GM12878 (cell line): Measurements from ENCODE around the gene TPCN1. TPM values are rescaled to one million over a fixed set of nuclear protein-coding genes. Genes with fewer than 3 reads are reported as not detected.

Source experiments
- BHLHE40 ChIP-seq, 2 experiments: fragments of 450-650 bp in 1 of 2; IDR thresholded peaks; 2 replicates each; pipeline ENCODE4 v1.6.1; 2011 to 2017; ENCODE audit warnings: low read depth in 2 of 2, borderline replicate concordance in 1 of 2, improper control_type of control experiment in 1 of 2, low read length in 1 of 2, mild to moderate bottlenecking in 1 of 2
- BRCA1 ChIP-seq: IDR thresholded peaks from 2 replicates; pipeline ENCODE4 v1.6.1; 2011; ENCODE audit warnings: low read depth, low read length, improper control_type of control experiment
- CREM ChIP-seq: IDR thresholded peaks from 2 replicates; pipeline ENCODE4 v1.6.1; 2014; ENCODE audit warnings: antibody characterized with exemption, low read depth
- CUX1 ChIP-seq: IDR thresholded peaks from 2 replicates; pipeline ENCODE4 v1.6.1; 2012; ENCODE audit warnings: improper control_type of control experiment, low read depth, low read length; ENCODE audit not compliant: insufficient replicate concordance
- EP300 ChIP-seq, 2 experiments: fragments of 150-350 bp in 1 of 2; IDR thresholded peaks; 2 replicates each; pipeline ENCODE4 v1.6.1; 2011 to 2012; ENCODE audit warnings: low read depth in 2 of 2, low read length in 2 of 2, borderline replicate concordance in 1 of 2, improper control_type of control experiment in 1 of 2, inconsistent platforms in 1 of 2; ENCODE audit not compliant: control insufficient read depth in 1 of 2
- ETV6 ChIP-seq, 2 experiments: fragments of 450-650 bp in 1 of 2; IDR thresholded peaks in 1 of 2; conservative IDR thresholded peaks in 1 of 2; 2 replicates each; pipeline ENCODE4 v1.6.1; 2014; ENCODE audit warnings: antibody characterized with exemption in 1 of 2, borderline replicate concordance in 1 of 2, low read depth in 1 of 2, mild to moderate bottlenecking in 1 of 2, moderate library complexity in 1 of 2
- EZH2 ChIP-seq: IDR thresholded peaks from 2 replicates; pipeline ENCODE4 v1.6.1; 2012; ENCODE audit warnings: low read depth, mild to moderate bottlenecking, control low read depth, inconsistent platforms, low read length, borderline replicate concordance; ENCODE audit not compliant: control insufficient read depth
- FOXK2 ChIP-seq: fragments of 450-650 bp; IDR thresholded peaks from 2 replicates; pipeline ENCODE4 v1.6.1; 2017; ENCODE audit warnings: mild to moderate bottlenecking, moderate library complexity
- GABPA ChIP-seq: IDR thresholded peaks from 2 replicates; pipeline ENCODE4 v1.6.1; 2014; ENCODE audit warnings: antibody characterized with exemption, low read depth, mild to moderate bottlenecking, inconsistent platforms
- MEF2A ChIP-seq: IDR thresholded peaks from 2 replicates; pipeline ENCODE4 v1.6.1; 2011; ENCODE audit warnings: low read depth, mild to moderate bottlenecking, low read length, moderate library complexity; ENCODE audit not compliant: insufficient read depth
- MYB ChIP-seq: fragments of 150-350 bp; IDR thresholded peaks from 2 replicates; pipeline ENCODE4 v1.6.1; 2014; ENCODE audit warnings: mild to moderate bottlenecking, low read depth, low read length, borderline replicate concordance
- MYC ChIP-seq: IDR thresholded peaks from 2 replicates; pipeline ENCODE4 v1.6.1; 2011; ENCODE audit warnings: mild to moderate bottlenecking, low read length, moderate library complexity, inconsistent platforms; ENCODE audit not compliant: insufficient read depth, insufficient replicate concordance, insufficient read length, severe bottlenecking
- NBN ChIP-seq: fragments of 450-650 bp; IDR thresholded peaks from 2 replicates; pipeline ENCODE4 v1.6.1; 2016
- NFIC ChIP-seq: IDR thresholded peaks from 2 replicates; pipeline ENCODE4 v1.6.1; 2012; ENCODE audit warnings: low read depth, mild to moderate bottlenecking, inconsistent platforms, low read length, moderate library complexity
- NR2F1 ChIP-seq: fragments of 450-650 bp; conservative IDR thresholded peaks from 2 replicates; pipeline ENCODE4 v1.6.1; 2017; ENCODE audit warnings: mild to moderate bottlenecking
- PAX5 ChIP-seq: IDR thresholded peaks from 2 replicates; pipeline ENCODE4 v1.6.1; 2011; ENCODE audit warnings: low read depth, low read length, borderline replicate concordance
- RAD51 ChIP-seq: fragments of 450-650 bp; IDR thresholded peaks from 2 replicates; pipeline ENCODE4 v1.6.1; 2016; ENCODE audit warnings: moderate library complexity, mild to moderate bottlenecking, inconsistent platforms
- RELA ChIP-seq: fragments of 450-650 bp; IDR thresholded peaks from 2 replicates; pipeline ENCODE4 v1.8.0; 2014; ENCODE audit warnings: borderline replicate concordance; ENCODE audit not compliant: partially characterized antibody
- SMARCA5 ChIP-seq: fragments of 450-650 bp; IDR thresholded peaks from 2 replicates; pipeline ENCODE4 v1.6.1; 2017; ENCODE audit warnings: mild to moderate bottlenecking
- SPI1 ChIP-seq: IDR thresholded peaks from 2 replicates; pipeline ENCODE4 v1.6.1; 2011; ENCODE audit warnings: low read depth, mild to moderate bottlenecking, low read length, moderate library complexity, borderline replicate concordance; ENCODE audit not compliant: insufficient read depth
- TCF3 ChIP-seq: IDR thresholded peaks from 2 replicates; pipeline ENCODE4 v1.6.1; 2012; ENCODE audit warnings: low read depth, mild to moderate bottlenecking, low read length, borderline replicate concordance; ENCODE audit not compliant: insufficient read depth
- ZNF384 ChIP-seq: IDR thresholded peaks from 2 replicates; pipeline ENCODE4 v1.6.1; 2012; ENCODE audit warnings: low read depth, mild to moderate bottlenecking, low read length, improper control_type of control experiment, borderline replicate concordance
- polyA plus RNA-seq, 11 experiments: library from polyadenylated mRNA; depleted of rRNA in 4 of 11; unstranded in 6 of 11; stranded (reverse) in 5 of 11; fragments of >200 nt; fragmentation: Nextera tagmentation in 4 of 11; fragmentation: Illumina TruSeq in 1 of 11; extraction: Ambion mirVana in 4 of 11; extraction: Trizol in 1 of 11; gene quantifications; 1 replicate in 1 of 11; 2 replicates in 10 of 11; pipeline versions ENCODE4 v1.2.1 to v1.2.3, GENCODE V29; 2011 to 2016; ENCODE audit warnings: inconsistent platforms in 2 of 11, missing spikeins in 2 of 11, low read depth in 1 of 11
- total RNA-seq, 4 experiments: library from RNA; depleted of rRNA in 3 of 4; stranded (reverse); fragments of >200 nt in 3 of 4; fragmentation: Illumina TruSeq in 1 of 4; extraction: Trizol in 1 of 4; gene quantifications; 2 replicates each; pipeline versions ENCODE4 v1.2.1 to v1.2.3, GENCODE V29; 2013 to 2021
- TF ChIP-seq, protein P1 (sequence below): fragments of 450-650 bp; IDR thresholded peaks from 2 replicates; pipeline ENCODE4 v1.6.1; 2017; ENCODE audit warnings: low read depth, mild to moderate bottlenecking, moderate library complexity

The TPCN1 gene
- total and polyA plus RNA-seq, 10 of the 15 experiments (the other 5 are each of a cell fraction or from before 2014, with no cell fraction given): 0.79 to 30.9 (median 19.4) TPM

DNA sequence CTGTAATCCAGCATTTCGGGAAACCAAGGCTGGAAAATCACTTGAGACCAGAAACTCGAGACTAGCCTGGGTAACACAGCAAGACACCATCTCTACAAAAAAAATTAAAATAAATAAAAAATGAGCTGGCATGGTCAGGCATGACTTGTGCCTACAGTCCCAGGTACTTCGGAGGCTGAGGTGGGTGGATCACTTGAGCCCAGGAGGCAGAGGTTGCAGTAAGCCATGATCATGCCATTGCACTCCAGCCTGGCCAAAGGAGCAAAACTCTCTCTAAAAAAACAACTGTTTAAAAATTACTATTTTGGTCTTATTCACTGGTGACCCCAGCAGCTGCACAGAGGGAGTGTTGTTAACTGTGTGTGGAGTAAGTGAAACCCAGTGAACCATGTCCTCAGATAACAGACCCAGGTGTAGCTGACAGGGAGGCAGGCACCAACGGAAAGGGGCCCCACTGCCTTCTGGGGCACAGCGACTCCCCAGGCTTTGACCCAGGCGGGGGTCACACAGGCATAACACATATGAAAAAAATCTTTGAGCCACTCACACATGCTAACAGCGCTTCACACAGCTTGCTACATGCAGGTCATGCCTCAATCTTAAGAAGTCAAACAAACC lies 48.1 kb upstream of the TPCN1 start (continued):
- TF ChIP-seq CREM: 0 out of 2 replicates have a peak, but pooled peaks have one; percentile 13
- TF ChIP-seq ETV6 (conservative IDR thresholded peaks at IDR 0.05 in 1 of 2, IDR thresholded peaks at IDR 0.05 in 1 of 2; ENCODE audit: borderline replicate concordance in 1 of 2, low read depth in 1 of 2): no peak
- TF ChIP-seq GABPA: no peak
- no peak for TF ChIP-seq MEF2A
- no peak for TF ChIP-seq RAD51
- no peak for TF ChIP-seq CUX1
- TF ChIP-seq MYC: no peak
- no peak for TF ChIP-seq EZH2
- peak in 1 of 2 experiments; percentile 59; a peak in 1 of 4 replicates for TF ChIP-seq EP300 (IDR thresholded peaks at IDR 0.05; ENCODE audit: borderline replicate concordance in 1 of 2, control insufficient read depth in 1 of 2, low read depth in 2 of 2, low read length in 2 of 2)
- peak; percentile 86 for TF ChIP-seq PAX5
- TF ChIP-seq BHLHE40 (IDR thresholded peaks at IDR 0.05; ENCODE audit: borderline replicate concordance in 1 of 2, low read depth in 2 of 2, low read length in 1 of 2): 0 out of 4 replicates have a peak, but pooled peaks of 1 of the 2 experiments have one; percentile 27
- no peak for TF ChIP-seq SPI1
- TF ChIP-seq, protein P1, sequence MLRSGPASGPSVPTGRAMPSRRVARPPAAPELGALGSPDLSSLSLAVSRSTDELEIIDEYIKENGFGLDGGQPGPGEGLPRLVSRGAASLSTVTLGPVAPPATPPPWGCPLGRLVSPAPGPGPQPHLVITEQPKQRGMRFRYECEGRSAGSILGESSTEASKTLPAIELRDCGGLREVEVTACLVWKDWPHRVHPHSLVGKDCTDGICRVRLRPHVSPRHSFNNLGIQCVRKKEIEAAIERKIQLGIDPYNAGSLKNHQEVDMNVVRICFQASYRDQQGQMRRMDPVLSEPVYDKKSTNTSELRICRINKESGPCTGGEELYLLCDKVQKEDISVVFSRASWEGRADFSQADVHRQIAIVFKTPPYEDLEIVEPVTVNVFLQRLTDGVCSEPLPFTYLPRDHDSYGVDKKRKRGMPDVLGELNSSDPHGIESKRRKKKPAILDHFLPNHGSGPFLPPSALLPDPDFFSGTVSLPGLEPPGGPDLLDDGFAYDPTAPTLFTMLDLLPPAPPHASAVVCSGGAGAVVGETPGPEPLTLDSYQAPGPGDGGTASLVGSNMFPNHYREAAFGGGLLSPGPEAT: no peak
- TF ChIP-seq FOXK2: no peak
- 0 out of 2 replicates have a peak, but pooled peaks have one; percentile 48 for TF ChIP-seq TCF3
- TF ChIP-seq NR2F1: peak; percentile 72; the same call in 1 of the 2 replicates
- no peak for TF ChIP-seq BRCA1
- no peak for TF ChIP-seq NBN
- TF ChIP-seq SMARCA5: peak; percentile 50; the same call in 1 of the 2 replicates
- no peak for TF ChIP-seq RELA
- no peak for TF ChIP-seq ZNF384
- TF ChIP-seq MYB: peak; percentile 68; the same call in 1 of the 2 replicates
- TF ChIP-seq NFIC: no peak
